HG03039 (cell line): ENCODE results near the gene DUSP14.

Experiments used
- ATAC-seq: cut with Tn5 transposase; IDR thresholded peaks from one replicate; pipeline ENCODE4 v1.9.1; 2021; ENCODE audit warnings: mild to moderate bottlenecking, moderate library complexity; ENCODE audit not compliant: unreplicated experiment

Gene DUSP14

GRCh38 chr17:37553401-37553966 lies 63.8 kb downstream of the DUSP14 start:
- ATAC-seq: no peak

GRCh38 chr17:37555386-37555785 lies 65.7 kb downstream of the DUSP14 start:
- ATAC-seq: no peak

- no peak for ATAC-seq
Measured at GRCh38 chr17:37557482-37557881, 67.8 kb downstream of the DUSP14 start.

- no peak for ATAC-seq
Measured at GRCh38 chr17:37558299-37558698, 68.6 kb downstream of the DUSP14 start.

GRCh38 chr17:37562016-37562745 lies 72.5 kb downstream of the DUSP14 start:
- no peak for ATAC-seq
